ENCODE measurements around the gene TFB1M. TPM values are rescaled to one million over a fixed set of nuclear protein-coding genes. Genes with fewer than 3 reads are reported as not detected.
A peak's percentile ranks its signal among the peaks of the same experiment; 100 is the strongest.
"Not testable (repeated sequence)": the region's sequence is repeated elsewhere in the genome, so short reads cannot be mapped to it uniquely, and the experiment has no call there.

Gene TFB1M
- total RNA-seq, 2 donors from 2014 or later: 10.7 to 14.1 TPM

DNA sequence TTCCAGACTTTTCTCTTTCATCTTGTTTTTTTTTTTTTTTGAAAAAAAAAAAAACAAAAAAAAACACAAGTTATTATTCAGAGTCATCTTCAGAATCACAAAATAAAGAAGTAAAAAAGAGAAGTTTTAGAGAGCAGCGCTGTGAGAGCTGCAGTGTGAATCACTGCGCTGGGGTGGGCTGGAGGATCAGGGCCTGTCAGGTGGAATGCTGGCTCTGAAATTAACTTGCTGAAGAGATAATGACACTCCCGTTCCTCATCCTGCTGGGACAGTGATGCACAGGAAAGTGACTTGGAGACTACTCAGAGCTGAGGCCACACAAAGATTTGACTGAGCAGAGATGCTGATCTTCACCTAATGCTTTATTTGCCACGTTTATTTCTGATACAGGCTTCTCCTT lies 93.2 kb downstream of the TFB1M start:
- no peaks in the 10 kb centered on the region for H3K9me3 ChIP-seq
- TF ChIP-seq, protein P1, sequence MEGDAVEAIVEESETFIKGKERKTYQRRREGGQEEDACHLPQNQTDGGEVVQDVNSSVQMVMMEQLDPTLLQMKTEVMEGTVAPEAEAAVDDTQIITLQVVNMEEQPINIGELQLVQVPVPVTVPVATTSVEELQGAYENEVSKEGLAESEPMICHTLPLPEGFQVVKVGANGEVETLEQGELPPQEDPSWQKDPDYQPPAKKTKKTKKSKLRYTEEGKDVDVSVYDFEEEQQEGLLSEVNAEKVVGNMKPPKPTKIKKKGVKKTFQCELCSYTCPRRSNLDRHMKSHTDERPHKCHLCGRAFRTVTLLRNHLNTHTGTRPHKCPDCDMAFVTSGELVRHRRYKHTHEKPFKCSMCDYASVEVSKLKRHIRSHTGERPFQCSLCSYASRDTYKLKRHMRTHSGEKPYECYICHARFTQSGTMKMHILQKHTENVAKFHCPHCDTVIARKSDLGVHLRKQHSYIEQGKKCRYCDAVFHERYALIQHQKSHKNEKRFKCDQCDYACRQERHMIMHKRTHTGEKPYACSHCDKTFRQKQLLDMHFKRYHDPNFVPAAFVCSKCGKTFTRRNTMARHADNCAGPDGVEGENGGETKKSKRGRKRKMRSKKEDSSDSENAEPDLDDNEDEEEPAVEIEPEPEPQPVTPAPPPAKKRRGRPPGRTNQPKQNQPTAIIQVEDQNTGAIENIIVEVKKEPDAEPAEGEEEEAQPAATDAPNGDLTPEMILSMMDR (IDR thresholded peaks at IDR 0.05): no peak
- TF ChIP-seq POLR2AphosphoS5 (IDR thresholded peaks at IDR 0.05) (no peak), POLR2A (IDR thresholded peaks at IDR 0.05) (no peak)
- H3K4me3 ChIP-seq: no peak overlapping the region
- 74% methylated on average over 4 of the region's 4 CpGs for WGBS
- intact Hi-C loops (cut with DNase I): no loop called here
- H3K27ac ChIP-seq: no peak overlapping the region
- H3K27me3 ChIP-seq (replicated peaks; ENCODE audit: insufficient read depth): no peaks in the 10 kb centered on the region
- H3K36me3 ChIP-seq: no peaks in the 10 kb centered on the region
- no peak for DNase-seq (ENCODE audit: low spot score)
- no peaks in the 10 kb centered on the region for H3K4me1 ChIP-seq (replicated peaks)

GRCh38 chr6:155219858-155220301 lies 94.4 kb downstream of the TFB1M start:
- intact Hi-C loops (cut with DNase I): no loop called here
- no peaks in the 10 kb centered on the region for H3K9me3 ChIP-seq
- 59% methylated on average over 5 of the region's 5 CpGs for WGBS
- H3K4me1 ChIP-seq (replicated peaks): no peaks in the 10 kb centered on the region
- H3K27me3 ChIP-seq (replicated peaks; ENCODE audit: insufficient read depth): no peaks in the 10 kb centered on the region
- TF ChIP-seq, protein P1 (IDR thresholded peaks at IDR 0.05): no peak
- TF ChIP-seq POLR2AphosphoS5 (IDR thresholded peaks at IDR 0.05): peak; percentile 48
- no peak overlapping the region for H3K4me3 ChIP-seq
- H3K36me3 ChIP-seq: no peaks in the 10 kb centered on the region
- DNase-seq (ENCODE audit: low spot score): peak; percentile 51
- peak overlapping the region; percentile 35 to 50 for H3K27ac ChIP-seq

DNA sequence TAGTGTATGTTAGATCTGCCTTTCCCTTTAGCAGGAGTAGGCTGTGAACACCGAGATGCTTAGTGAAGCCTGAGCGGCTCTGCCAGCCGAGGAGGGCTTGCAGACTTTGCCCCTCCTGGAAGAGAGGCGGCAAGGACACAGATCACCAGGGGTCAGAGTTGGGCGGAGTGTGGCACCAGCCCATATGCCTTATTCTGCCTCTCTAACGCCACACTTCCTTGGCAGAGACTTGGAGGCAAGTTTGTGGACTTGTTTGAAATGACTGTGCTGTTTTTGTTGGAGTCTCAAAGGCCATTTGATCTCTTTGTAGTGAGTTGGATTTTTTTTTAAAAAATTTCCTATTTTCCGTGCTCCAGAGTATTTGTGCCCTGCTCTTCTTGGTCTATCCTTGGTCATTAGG lies 95.0 kb downstream of the TFB1M start:
- Histone ChIP-seq H3K27me3 (replicated peaks; ENCODE audit: insufficient read depth) (no peaks in the 10 kb centered on the region), H3K9me3 (no peaks in the 10 kb centered on the region), H3K27ac (peak overlapping the region; percentile 35 to 50), H3K36me3 (no peaks in the 10 kb centered on the region), H3K4me3 (no peak overlapping the region), H3K4me1 (replicated peaks) (no peaks in the 10 kb centered on the region)
- WGBS: 68% methylated on average over 7 of the region's 7 CpGs
- no peak for DNase-seq (ENCODE audit: low spot score)
- intact Hi-C loops (cut with DNase I): no loop called here
- TF ChIP-seq, protein P1 (IDR thresholded peaks at IDR 0.05): no peak
- TF ChIP-seq POLR2A (IDR thresholded peaks at IDR 0.05): no peak
- no peak for TF ChIP-seq POLR2AphosphoS5 (IDR thresholded peaks at IDR 0.05)

DNA sequence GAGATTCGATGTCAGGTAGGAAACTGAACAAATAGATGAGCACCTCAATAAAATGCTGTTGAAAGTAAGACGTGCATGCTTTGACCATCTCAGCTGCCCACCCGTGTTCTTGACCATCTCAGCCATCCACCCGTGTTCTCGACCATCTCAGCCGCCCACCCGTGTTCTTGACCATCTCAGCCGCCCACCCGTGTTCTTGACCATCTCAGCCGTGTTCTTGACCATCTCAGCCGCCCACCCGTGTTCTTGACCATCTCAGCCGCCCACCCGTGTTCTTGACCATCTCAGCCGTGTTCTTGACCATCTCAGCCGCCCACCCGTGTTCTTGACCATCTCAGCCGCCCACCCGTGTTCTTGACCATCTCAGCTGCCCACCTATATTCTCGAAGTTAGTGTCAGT lies 95.6 kb downstream of the TFB1M start:
- intact Hi-C loops (cut with DNase I); H3K9me3 ChIP-seq; H3K27ac ChIP-seq; H3K4me3 ChIP-seq; H3K4me1 ChIP-seq (replicated peaks); H3K36me3 ChIP-seq; H3K27me3 ChIP-seq (replicated peaks; ENCODE audit: insufficient read depth); DNase-seq (ENCODE audit: low spot score): not testable (repeated sequence)
- WGBS: 93% methylated on average over 20 of the region's 20 CpGs

GRCh38 chr6:155216312-155217046 lies 97.8 kb downstream of the TFB1M start:
- 24% methylated on average over 11 of the region's 11 CpGs for WGBS
- intact Hi-C loops (cut with DNase I): no loop called here

More at GRCh38 chr6:155216312-155217046, 97.8 kb downstream of the TFB1M start:
- DNase-seq (ENCODE audit: low spot score): no peak
- Histone ChIP-seq H3K9me3 (no peaks in the 10 kb centered on the region), H3K27me3 (replicated peaks; ENCODE audit: insufficient read depth) (no peaks in the 10 kb centered on the region), H3K36me3 (no peaks in the 10 kb centered on the region), H3K4me1 (replicated peaks) (no peaks in the 10 kb centered on the region), H3K4me3 (no peak overlapping the region), H3K27ac (no peak overlapping the region)
- TF ChIP-seq POLR2AphosphoS5 (IDR thresholded peaks at IDR 0.05) (no peak), POLR2A (IDR thresholded peaks at IDR 0.05) (no peak)
- TF ChIP-seq, protein P1 (IDR thresholded peaks at IDR 0.05): no peak
